Spleen (tissue), 7 donors: ENCODE measurements around the gene LRMDA.

ENCODE experiments used
- POLR2AphosphoS5 ChIP-seq, 3 donors: sonication (generic); formaldehyde crosslinking; IDR thresholded peaks; one replicate each; pipeline ENCODE4 v1.5.1; 2017; ENCODE audit warnings: antibody characterized with exemption in 3 of 3
- TF ChIP-seq, protein P1 (sequence below), 11 experiments: fragments of 200-600 bp in 7 of 11; fragments of 450-650 bp in 4 of 11; sonication (generic) in 4 of 11; IDR thresholded peaks in 8 of 11; conservative IDR thresholded peaks in 3 of 11; 1 replicate in 7 of 11; 2 replicates in 4 of 11; pipeline versions ENCODE4 v1.4.0 to v1.8.0; 2016 to 2021; ENCODE audit warnings: antibody characterized with exemption in 11 of 11, inconsistent platforms in 4 of 11, mild to moderate bottlenecking in 1 of 11
- donor health status: DM: no; HTN: no; CAD: no; lungs with moderate emphysema.
- donor health status: DM: no; HTN: no; CAD: no.
- donor health status: DM: no; HTN: no; CAD: no.

DNA sequence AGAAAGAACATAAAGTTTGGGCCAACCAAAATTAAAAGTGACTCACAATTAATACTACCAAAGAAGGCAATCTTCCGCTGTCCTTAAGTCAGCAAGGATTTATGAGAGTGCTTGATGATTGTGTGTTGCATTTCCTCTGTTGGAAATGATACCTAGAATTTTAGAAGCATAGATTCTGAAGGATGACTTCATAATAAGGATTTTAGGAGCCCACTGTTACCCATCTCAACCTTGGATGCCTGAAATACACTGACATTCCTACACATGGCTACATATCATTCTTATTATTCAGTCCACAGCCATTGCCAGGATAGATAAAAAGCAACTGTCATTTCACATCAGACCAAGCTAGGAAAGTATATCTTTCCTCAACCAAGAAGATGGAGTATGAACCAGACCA, 823.8 kb downstream of the LRMDA start:
- TF ChIP-seq, protein P1, sequence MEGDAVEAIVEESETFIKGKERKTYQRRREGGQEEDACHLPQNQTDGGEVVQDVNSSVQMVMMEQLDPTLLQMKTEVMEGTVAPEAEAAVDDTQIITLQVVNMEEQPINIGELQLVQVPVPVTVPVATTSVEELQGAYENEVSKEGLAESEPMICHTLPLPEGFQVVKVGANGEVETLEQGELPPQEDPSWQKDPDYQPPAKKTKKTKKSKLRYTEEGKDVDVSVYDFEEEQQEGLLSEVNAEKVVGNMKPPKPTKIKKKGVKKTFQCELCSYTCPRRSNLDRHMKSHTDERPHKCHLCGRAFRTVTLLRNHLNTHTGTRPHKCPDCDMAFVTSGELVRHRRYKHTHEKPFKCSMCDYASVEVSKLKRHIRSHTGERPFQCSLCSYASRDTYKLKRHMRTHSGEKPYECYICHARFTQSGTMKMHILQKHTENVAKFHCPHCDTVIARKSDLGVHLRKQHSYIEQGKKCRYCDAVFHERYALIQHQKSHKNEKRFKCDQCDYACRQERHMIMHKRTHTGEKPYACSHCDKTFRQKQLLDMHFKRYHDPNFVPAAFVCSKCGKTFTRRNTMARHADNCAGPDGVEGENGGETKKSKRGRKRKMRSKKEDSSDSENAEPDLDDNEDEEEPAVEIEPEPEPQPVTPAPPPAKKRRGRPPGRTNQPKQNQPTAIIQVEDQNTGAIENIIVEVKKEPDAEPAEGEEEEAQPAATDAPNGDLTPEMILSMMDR (IDR thresholded peaks at IDR 0.05 in 8 of 11, conservative IDR thresholded peaks at IDR 0.05 in 3 of 11) = no peak
- TF ChIP-seq POLR2AphosphoS5 (IDR thresholded peaks at IDR 0.05) = no peak
